HL-60/S4 treated with retinoic acid at 250 ng/mL for 4 days and 3 days (cell line): Measurements from ENCODE around the gene CORO6.

Experiments
- in situ Hi-C: fragments of 300-500 bp; cut with MboI; formaldehyde crosslinking; loops from 2 replicates; pipeline ENCODE4 v1.7.0; 2022; ENCODE audit warnings: low sequenced_read_pairs

Gene CORO6

DNA sequence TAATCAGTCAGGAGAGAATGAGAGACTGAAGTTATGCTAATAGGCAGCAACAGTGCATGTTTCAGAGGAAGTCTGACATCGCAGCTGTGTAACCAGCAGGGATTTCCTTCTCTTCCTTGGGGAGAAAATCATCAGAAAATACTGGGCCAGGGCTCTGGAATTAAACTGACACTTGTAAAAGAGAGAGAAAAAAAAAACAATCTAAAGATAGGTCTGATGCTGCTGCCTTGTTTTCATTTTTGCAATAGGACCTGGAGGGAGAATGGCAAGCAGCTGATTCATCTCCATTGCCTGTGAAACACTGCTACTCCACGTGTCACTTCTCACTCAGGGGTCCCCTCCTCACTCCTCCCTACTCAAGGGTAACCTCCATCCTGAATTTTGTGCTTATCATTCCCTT is 17.7 kb upstream of the CORO6 start:
- in situ Hi-C loops, result loop anchor here (10.0 to 25.0 kb wide), 2 partner anchors 144 to 297 kb away; partner anchors contain the start of genes EFCAB5 and SSH2

- in situ Hi-C loops, result loop anchor here (25.0 kb wide), 1 partner anchor 303 kb away; the partner anchor contains the start of genes EFCAB5 and SSH2
Observed at GRCh38 chr17:29633886-29634285, 11.2 kb upstream of the CORO6 start.

DNA sequence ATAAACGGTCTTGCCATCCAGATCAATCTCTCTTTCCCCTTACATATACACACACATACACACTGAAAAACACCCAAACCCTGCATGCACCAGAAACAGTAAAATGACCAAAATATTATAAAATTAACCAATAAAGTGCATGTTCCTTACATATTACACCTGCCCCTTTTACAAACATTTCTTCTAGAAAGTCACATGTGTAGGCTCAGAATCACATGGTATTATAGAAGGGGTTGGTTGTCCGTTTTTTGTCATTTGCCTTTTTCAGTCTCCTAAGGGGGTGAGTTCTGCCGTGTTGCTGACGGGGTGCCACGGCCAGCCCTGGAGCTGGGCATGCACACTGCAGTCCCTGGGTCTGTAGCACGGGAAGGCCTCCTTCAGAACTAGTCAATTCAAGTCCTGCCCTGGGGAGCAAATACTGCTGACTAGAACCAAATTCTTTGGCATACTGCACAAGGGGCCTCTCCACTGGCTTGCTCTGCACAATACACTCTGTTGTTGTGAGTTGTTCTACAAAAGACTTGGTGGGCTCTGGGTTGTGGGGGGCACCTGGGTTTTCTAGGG is 8.0 kb upstream of the CORO6 start:
- in situ Hi-C loops, result loop anchor here (25.0 kb wide), 1 partner anchor 307 kb away; the partner anchor contains the start of genes EFCAB5 and SSH2

DNA sequence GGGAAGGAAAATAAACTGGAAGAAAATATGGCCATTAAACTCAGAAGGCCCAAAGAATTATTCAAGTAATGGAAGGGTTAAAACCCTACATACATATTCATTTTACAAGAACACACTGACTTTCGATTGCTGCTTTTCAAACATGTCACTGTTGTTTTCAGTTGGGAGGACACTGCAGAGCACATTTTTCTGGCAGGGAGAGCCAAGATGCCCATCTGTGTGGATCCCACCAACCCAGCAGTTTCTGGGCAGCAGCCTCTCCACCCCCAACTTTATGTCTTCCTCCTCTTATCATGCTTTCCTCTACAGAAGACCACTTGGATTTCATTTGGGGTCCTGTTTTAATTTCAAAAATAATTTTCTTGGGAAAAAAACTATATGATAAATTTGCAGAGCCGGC is 7.1 kb upstream of the CORO6 start:
- in situ Hi-C loops, result loop anchor here (25.0 kb wide), 1 partner anchor 307 kb away; the partner anchor contains the start of genes EFCAB5 and SSH2

DNA sequence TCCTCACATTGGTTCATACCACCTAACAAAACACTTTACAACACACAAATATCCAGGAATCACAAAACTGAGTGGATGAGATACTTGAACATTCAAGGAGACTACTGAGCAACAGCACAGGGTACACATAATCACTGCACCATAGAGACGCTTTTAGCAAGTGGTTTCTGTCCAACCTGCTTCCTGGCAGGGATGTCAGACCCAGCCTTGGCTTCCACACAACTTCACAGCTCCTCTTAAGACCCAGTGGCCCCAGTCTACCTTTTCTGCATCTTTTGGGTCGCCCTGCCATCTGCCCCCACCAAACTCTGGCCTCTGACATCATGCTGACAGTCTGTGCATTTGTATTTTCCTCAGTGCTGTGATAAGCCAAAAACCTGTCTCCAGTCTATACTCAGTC is 5.9 kb upstream of the CORO6 start:
- in situ Hi-C loops, result loop anchor here (25.0 kb wide), 1 partner anchor 309 kb away; the partner anchor contains the start of genes EFCAB5 and SSH2

- in situ Hi-C loops, result loop anchor here (25.0 kb wide), 1 partner anchor 309 kb away; the partner anchor contains the start of genes EFCAB5 and SSH2
Observed at GRCh38 chr17:29627951-29628350, 5.2 kb upstream of the CORO6 start.

DNA sequence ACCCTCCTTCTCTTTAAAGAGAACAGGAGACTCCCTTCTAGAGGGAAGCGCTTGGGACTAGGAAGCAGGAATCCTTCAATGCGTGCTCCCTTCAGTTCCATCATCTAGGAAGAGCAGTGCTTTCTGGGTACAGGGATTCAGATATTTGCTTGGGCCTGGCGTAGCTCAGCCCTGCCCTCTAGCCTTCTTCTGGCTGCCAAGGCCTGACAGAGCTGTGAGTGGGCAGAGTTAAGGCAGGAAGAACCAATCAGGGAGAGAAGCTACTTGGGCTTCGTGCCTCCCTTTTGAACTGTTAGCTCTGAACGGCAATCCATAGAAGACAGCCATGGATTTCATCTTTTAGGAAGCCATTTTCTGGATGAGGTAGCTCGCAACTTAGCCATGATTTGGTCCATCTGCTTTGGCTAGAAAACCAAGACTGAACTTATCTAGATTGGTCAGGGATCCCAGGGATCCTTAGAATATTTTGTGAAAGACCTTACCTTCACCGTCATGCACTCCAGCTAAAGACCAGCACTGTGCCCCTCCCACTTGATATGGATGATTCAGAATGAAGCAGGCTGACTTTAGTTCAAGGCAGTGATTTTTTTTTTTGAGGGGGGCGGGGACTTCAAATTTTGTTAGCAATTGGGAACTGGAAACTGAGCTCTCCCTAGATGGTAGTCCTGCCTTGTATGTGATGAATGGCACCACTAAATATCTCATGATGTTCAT is 2.5 kb upstream of the CORO6 start:
- in situ Hi-C loops, result loop anchor here (25.0 kb wide), 1 partner anchor 312 kb away; the partner anchor contains the start of genes EFCAB5 and SSH2

DNA sequence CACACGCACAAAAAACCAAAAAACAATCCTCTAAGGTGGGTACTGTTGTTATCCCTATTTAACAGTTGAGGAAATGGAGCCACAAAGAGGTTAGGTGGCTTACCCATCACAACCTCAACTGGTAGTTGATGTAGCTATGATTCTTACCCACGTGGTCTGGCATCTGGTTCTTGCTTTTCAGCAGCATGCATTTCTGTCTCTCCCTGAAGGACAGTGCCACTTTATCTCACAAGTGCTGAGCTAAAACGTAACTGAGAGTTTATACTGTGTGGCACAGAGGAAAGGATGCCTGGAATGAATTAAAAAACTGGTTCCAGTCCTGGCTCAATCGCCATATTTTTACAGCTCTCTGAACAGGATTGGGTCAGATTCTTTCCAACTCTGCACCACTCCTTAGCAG is 1.9 kb upstream of the CORO6 start:
- in situ Hi-C loops, result no loop called here

GRCh38 chr17:29623283-29623647 is 553 bp upstream of the CORO6 start:
- in situ Hi-C loops, result no loop called here

GRCh38 chr17:29621751-29622194 is 939 bp downstream of the CORO6 start:
- in situ Hi-C loops, result no loop called here

GRCh38 chr17:29620779-29621500 is 1.8 kb downstream of the CORO6 start:
- in situ Hi-C loops, result no loop called here

- in situ Hi-C loops, result no loop called here
Observed at GRCh38 chr17:29620271-29620670, 2.4 kb downstream of the CORO6 start.

- in situ Hi-C loops, result no loop called here
Observed at GRCh38 chr17:29619251-29619650, 3.5 kb downstream of the CORO6 start.

DNA sequence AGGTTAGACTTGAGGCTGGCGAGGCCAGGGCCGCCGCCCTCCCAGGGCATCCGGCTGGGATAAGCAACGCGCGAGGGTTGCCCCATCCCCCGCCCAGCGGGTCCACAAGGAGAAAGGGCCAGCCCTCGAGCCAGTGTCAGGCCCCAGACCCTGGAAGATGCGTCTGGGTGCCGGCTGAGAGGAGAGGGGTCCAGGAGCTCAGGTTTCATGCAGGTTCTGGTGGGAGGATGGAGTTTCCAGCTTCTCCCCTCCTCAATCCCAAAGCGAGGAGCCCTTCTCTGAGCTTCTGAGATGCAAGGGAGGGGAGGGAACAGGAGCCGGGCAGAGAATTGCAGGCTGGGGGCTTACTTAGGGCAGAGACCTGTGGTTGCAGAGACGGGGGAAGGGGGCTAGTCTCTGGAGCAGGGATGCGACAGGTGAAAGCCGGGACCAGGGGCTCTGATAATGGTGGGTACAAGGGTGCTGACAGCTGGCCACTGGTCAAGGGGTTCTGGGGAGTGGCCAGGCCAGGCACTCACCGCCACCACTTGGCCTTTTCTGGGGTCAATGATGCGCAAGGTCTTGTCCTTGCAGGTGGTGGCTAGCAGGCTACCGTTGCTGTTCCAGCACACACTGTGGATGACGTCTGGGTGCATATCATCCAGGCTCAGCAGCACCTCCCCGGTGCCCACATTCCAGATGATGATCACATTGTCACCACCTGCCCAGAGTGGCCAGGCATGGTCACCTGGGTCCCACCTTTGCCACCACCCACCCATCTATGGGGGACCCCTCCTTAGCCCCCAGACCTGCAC is 4.2 kb downstream of the CORO6 start:
- in situ Hi-C loops, result no loop called here

DNA sequence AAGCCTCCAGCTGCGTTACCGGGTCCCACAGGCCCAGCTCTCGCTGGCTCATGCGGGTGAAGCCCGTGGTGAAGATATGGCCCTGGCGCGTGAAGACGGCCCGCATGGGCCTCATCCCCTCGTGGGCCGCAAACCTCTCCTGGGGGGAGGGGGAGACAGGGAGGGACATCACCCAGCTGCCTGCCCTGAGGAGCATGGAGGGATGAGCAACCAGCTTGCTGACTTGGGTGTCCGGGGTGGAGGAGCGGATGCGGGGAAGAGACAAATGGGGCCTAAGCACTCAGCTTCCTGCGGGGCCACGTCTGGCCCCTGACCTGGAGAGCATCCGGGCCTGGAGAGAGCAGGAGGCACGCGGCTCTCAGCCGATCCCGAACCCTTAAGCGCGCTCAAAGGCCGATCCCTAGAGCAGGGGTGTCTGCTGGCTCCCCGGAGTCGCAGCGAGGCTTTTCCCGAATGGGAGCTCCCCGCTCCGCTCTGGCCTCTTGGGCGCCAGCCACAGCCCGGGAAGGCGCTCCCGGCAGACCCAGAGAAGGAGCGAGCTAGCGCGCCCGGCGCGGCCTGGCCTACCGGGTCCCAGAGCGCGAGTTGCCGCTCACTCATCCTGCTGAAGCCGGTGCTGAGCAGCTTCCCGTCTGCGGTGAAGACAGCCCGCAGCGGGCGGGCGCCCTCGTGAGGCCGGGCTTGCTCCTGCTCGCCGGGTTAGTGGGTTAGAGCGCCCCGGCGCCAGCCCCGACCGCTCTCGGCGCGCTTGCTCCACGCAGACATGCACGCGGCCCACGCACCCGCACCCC is 5.0 kb downstream of the CORO6 start:
- in situ Hi-C loops, result no loop called here

GRCh38 chr17:29617125-29617480 is 5.6 kb downstream of the CORO6 start:
- in situ Hi-C loops, result no loop called here

DNA sequence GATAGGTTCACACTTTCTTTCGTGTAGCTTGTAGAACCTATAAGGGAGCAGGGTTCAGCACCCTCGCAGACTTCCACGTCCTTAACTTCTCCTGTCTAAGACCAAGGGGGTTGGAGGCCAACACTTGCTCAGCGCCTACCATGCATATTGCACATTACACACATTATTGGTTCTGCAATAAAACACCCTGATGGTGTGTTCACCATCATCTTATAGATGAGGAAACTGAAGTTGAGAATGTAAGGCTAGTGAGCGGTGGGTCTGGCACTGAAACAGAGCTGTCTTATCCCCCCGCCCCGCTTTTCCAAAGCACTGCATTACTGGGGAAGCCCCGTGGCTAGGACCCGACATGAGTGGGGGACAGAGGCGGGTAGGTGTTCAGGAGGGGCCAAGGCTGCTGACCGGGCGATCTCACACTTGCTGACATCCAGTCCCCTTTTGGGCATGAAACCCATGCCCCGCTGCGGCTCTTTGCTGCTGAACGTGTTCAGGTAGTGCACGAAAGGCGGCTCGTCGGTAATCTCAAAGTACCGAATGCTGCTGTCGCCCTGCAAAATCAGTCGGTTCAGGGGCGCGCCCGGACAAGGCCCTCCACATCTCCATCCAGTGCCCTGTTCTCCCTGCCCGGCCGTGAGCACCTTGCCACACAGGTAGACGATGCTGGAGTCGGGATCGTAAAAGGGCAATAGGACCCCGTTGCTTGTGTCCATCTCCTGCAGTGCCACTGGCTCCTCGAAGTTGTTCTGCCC is 6.2 kb downstream of the CORO6 start:
- in situ Hi-C loops, result no loop called here

- in situ Hi-C loops, result no loop called here
Observed at GRCh38 chr17:29615492-29616299, 7.0 kb downstream of the CORO6 start.

DNA sequence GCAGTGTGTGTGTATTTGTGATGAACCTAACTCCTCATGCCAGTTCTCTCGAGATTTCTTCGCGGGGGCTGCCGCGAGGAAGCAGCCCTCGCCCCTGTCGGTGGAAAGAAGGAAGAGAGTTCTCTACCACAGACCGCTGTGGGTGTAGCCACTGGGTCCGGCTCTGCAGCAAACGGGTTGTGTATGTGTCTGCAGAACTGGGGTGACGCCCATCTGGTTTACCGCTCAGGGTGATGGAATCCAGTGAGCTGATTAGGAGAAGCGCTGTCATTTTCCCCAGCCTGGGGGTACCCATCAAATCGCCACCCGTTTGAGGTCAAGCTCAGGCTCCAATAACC is 7.7 kb downstream of the CORO6 start:
- in situ Hi-C loops, result no loop called here
